Activated naive CD8-positive, alpha-beta T cell treated with anti-CD3 and anti-CD28 coated beads, Interleukin-2, amount 10 ng/mL, durations not matched to agents 7 days and 5 days (primary cell): Measurements from ENCODE around the gene OBSCN. TPM values are rescaled to one million over a fixed set of nuclear protein-coding genes. Genes with fewer than 3 reads are reported as not detected.

Experiments used
- ATAC-seq: fragments of 150-1000 bp; cut with Tn5 transposase; one replicate; pipeline ENCODE4 v1.10.0; 2021; ENCODE audit warnings: low read depth, moderate library complexity
- POLR2A ChIA-PET: fragments of 350-600 bp; sonication (Branson Sonifier 250); formaldehyde crosslinking; loops from one replicate; lab custom pipeline; 2021; ENCODE audit warnings: antibody characterized with exemption; lab: Charles Lee
- DNase-seq: peaks from one replicate; pipeline ENCODE4 v3.0.0; 2021
- H3K27ac Mint-ChIP-seq: one replicate; pipeline ENCODE4 v1.8.0; 2022; ENCODE audit warnings: mild to moderate bottlenecking, mixed read lengths
- H3K27me3 Mint-ChIP-seq: one replicate; pipeline ENCODE4 v1.8.0; 2022; ENCODE audit warnings: mild to moderate bottlenecking, moderate library complexity, mixed read lengths
- H3K36me3 Mint-ChIP-seq: one replicate; pipeline ENCODE4 v1.8.0; 2021; ENCODE audit warnings: mild to moderate bottlenecking, mixed read lengths
- H3K4me1 Mint-ChIP-seq: one replicate; pipeline ENCODE4 v1.8.0; 2021; ENCODE audit warnings: mixed read lengths
- H3K4me3 Mint-ChIP-seq: one replicate; pipeline ENCODE4 v1.8.0; 2022; ENCODE audit warnings: mild to moderate bottlenecking, moderate library complexity, mixed read lengths
- H3K9me3 Mint-ChIP-seq: one replicate; pipeline ENCODE4 v1.8.0; 2021; ENCODE audit warnings: mixed read lengths
- total RNA-seq, 2 experiments: library from RNA; stranded (reverse); gene quantifications; one replicate each; pipeline ENCODE4 v1.2.3, GENCODE V29; 2021

Gene OBSCN
- total RNA-seq, 2 experiments from 2014 or later: 44.3 to 44.7 TPM

DNA sequence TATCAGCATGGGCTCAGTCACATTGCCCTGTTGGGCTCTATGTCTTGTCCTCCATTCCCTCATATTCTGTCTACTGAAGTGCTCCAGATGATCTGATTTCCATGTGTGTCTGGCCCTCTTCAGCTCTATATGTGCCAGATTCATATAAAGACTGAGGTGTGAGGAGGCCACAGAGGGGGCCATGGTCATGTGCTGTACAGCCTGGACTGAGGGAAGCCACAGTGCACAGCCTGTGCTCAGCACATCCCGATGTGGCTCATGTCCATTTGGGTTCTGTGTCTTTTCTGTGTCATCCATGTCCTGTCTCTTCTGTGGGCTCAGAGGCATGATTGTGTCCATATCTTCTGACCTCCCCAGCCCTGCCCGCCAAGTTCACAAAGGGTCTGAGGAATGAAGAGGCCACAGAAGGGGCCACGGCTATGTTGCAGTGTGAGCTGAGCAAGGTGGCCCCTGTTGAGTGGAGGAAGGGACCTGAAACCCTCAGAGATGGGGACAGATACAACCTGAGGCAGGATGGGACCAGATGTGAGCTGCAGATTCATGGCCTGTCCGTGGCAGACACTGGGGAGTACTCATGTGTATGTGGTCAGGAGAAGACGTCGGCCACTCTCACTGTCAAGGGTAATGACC lies 97.0 kb downstream of the OBSCN start:
- H3K9me3 Mint-ChIP-seq: peaks cover 31% of the 10 kb centered on the region
- DNase-seq: no peak
- H3K27me3 Mint-ChIP-seq: no peaks in the 10 kb centered on the region
- peaks cover 32% of the 10 kb centered on the region for H3K36me3 Mint-ChIP-seq
- no peaks in the 10 kb centered on the region for H3K4me1 Mint-ChIP-seq
- no peak overlapping the region for H3K27ac Mint-ChIP-seq
- no peak for ATAC-seq
- H3K4me3 Mint-ChIP-seq: no peak overlapping the region
- POLR2A ChIA-PET: no interaction called here

DNA sequence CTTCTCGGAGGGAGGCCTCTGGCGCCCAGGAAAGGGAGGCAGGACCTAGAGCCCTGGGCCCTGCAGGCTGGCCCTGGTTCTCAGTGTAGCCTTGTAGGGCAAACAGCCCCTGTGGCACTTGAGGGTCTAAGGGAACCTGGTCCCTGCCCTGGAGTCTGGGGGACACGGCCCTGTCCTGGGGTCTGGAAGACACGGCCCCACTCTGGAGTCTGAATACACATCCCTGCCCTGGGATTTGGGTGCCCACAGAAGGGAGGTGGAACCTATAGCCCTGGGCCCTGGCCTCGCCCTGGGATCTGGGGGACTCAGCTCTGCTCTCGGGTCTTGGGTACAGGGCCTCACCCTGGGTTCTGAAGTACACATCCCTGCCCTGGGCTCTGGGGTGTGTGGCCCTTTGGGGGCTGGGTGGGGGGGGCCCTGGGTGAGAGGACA lies 97.9 kb downstream of the OBSCN start:
- H3K9me3 Mint-ChIP-seq: peaks cover 28% of the 10 kb centered on the region
- no peaks in the 10 kb centered on the region for H3K4me1 Mint-ChIP-seq
- H3K4me3 Mint-ChIP-seq: no peak overlapping the region
- H3K27ac Mint-ChIP-seq: no peak overlapping the region
- peaks cover 28% of the 10 kb centered on the region for H3K36me3 Mint-ChIP-seq
- POLR2A ChIA-PET: no interaction called here
- H3K27me3 Mint-ChIP-seq: no peaks in the 10 kb centered on the region
- ATAC-seq (no peak), DNase-seq (no peak)

DNA sequence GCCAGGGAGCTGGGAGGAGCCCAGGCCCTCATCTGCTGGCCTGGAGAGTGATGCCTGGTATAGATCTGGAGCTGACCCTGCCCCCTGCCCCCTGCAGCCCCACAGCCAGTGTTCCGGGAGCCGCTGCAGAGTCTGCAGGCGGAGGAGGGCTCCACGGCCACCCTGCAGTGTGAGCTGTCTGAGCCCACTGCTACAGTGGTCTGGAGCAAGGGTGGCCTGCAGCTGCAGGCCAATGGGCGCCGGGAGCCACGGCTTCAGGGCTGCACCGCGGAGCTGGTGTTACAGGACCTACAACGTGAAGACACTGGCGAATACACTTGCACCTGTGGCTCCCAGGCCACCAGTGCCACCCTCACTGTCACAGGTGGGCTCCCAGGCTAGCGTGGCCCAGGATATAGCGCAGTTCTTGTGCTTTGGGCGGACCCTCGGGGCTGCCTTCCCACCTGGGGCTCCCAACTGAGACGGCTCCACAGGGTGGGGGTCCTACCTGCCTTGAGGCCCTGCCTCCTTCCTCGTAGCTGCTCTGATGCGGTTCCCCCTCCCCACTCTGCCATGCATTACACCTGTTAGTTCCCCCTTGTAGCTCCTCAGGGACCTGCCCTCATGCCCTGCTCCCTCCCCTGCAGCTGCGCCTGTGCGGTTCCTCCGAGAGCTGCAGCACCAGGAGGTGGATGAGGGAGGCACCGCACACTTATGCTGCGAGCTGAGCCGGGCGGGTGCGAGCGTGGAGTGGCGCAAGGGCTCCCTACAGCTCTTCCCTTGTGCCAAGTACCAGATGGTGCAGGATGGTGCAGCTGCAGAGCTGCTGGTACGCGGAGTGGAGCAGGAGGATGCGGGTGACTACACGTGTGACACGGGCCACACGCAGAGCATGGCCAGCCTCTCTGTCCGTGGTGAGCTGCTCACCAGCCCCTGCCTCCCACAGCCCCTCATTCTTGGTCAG lies 98.7 kb downstream of the OBSCN start:
- Mint-ChIP-seq H3K4me3 (no peak overlapping the region), H3K27ac (no peak overlapping the region), H3K9me3 (peaks cover 21% of the 10 kb centered on the region), H3K27me3 (no peaks in the 10 kb centered on the region), H3K4me1 (no peaks in the 10 kb centered on the region), H3K36me3 (peaks cover 22% of the 10 kb centered on the region)
- DNase-seq: peak; percentile 25
- POLR2A ChIA-PET: no interaction called here
- no peak for ATAC-seq

DNA sequence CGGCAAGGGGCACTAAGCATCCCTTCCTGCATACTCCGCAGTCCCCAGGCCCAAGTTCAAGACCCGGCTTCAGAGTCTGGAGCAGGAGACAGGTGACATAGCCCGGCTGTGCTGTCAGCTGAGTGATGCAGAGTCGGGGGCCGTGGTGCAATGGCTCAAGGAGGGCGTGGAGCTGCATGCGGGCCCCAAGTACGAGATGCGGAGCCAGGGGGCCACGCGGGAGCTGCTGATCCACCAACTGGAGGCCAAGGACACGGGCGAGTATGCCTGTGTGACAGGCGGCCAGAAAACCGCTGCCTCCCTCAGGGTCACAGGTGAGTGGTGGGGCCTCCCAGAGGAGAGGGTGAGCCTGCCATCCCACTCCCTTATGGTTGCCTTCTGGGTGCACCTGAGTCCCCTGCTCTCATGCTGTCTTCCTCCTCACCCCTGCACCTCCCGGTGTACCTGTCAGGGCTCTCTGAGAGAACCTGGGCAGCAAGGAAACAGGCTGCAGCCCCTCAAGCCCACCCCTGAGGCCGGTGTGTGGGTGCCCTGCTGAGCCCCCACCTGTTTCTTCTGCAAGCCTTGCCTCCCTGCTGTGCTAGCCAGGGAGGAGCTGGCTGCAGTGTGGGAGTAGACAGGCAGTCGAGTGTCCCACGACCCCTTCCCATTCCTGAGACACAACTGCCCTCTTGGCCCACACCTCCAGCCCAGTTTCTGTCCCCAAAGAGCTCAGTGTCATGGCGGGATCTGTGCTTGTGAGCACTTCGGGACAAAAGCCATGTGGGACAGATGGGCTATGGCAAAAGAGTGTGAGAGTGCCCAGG lies 99.6 kb downstream of the OBSCN start:
- no peak for ATAC-seq
- Mint-ChIP-seq H3K4me1 (no peaks in the 10 kb centered on the region), H3K36me3 (peaks cover 17% of the 10 kb centered on the region), H3K4me3 (no peak overlapping the region), H3K27ac (no peak overlapping the region), H3K27me3 (no peaks in the 10 kb centered on the region), H3K9me3 (peaks cover 16% of the 10 kb centered on the region)
- POLR2A ChIA-PET: no interaction called here
- peak; percentile 25 for DNase-seq

DNA sequence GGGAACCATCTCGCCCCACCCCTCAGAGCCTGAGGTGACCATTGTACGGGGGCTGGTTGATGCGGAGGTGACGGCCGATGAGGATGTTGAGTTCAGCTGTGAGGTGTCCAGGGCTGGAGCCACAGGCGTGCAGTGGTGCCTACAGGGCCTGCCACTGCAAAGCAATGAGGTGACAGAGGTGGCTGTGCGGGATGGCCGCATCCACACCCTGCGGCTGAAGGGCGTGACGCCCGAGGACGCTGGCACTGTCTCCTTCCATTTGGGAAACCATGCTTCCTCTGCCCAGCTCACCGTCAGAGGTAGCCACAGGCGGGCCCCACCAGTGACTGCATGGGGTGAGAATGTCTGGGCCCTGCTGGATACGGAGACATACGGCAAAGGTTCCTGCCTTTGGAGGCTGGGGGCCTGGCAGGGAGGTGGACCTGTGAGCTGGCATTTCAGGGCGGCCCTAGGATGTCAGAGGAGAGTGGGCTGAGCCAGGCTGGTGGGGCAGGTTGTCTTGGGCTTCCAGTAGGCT lies 100.3 kb downstream of the OBSCN start:
- DNase-seq (no peak), ATAC-seq (no peak)
- Mint-ChIP-seq H3K27ac (no peak overlapping the region), H3K9me3 (peaks cover 15% of the 10 kb centered on the region), H3K36me3 (peaks cover 12% of the 10 kb centered on the region), H3K27me3 (no peaks in the 10 kb centered on the region), H3K4me3 (no peak overlapping the region), H3K4me1 (no peaks in the 10 kb centered on the region)
- POLR2A ChIA-PET: no interaction called here

DNA sequence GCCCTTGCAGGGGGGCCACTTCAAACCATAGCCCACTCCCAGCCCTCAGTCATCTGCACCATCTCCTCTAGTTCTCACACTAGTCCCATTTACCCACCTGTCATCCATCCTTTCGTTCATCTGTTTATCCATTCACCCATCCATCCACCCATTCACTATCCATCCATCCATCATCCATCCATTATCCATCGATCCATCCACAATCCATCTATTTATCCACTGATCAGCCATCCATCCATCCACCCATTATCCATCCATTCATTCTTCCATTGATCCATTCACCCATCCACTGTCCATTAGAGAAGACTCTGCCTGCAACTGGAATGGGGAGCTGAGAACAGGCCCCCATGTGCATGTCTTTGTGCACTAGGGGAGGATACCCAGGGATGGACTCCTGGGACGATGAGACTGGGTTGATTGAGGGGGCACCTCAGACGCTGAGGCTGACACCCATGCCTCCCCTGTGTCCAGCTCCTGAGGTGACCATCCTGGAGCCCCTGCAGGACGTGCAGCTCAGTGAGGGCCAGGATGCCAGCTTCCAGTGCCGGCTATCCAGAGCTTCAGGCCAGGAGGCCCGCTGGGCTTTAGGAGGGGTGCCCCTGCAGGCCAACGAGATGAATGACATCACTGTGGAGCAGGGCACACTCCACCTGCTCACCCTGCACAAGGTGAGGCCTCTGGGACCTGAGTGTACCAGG lies 100.9 kb downstream of the OBSCN start:
- peaks cover 8% of the 10 kb centered on the region for H3K36me3 Mint-ChIP-seq
- H3K27me3 Mint-ChIP-seq: no peaks in the 10 kb centered on the region
- H3K9me3 Mint-ChIP-seq: peaks cover 12% of the 10 kb centered on the region
- H3K27ac Mint-ChIP-seq: no peak overlapping the region
- POLR2A ChIA-PET: no interaction called here
- no peaks in the 10 kb centered on the region for H3K4me1 Mint-ChIP-seq
- DNase-seq (peak; percentile 13), ATAC-seq (no peak)
- no peak overlapping the region for H3K4me3 Mint-ChIP-seq

DNA sequence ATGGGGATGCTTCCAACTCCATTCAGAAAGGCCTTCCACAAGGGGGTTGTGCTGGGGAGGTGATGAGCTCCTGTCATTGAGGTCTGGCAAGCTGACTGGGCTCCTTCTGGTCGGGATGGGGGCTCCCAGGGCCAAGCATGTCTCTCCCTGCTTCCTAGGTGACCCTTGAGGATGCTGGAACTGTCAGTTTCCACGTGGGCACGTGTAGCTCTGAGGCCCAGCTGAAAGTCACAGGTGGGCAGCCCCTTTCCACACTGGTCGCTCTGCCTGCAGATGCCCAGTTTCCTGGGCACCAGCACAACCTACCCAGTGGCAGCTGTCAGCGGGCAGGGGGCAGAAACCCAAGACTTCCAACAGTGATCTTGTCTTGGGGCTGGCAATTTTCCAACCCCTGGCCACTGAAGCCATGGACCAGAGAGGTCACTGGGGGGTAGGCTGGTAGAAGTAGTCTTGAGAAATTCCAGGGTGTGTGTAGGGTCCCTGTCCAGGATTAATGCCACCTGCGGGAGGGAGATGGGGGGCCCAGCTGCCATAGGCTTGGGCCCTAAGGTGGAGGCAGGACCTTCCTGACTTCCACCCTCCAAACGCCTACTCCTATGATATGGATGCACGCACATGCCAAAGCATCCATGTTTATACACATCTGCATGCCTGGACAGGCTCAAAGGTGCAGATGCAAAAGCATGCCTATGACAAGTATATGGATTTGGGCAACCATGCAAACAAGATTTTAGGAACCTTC lies 101.7 kb downstream of the OBSCN start:
- peaks cover 10% of the 10 kb centered on the region for H3K9me3 Mint-ChIP-seq
- DNase-seq: peak; percentile 19
- POLR2A ChIA-PET: no interaction called here

DNA sequence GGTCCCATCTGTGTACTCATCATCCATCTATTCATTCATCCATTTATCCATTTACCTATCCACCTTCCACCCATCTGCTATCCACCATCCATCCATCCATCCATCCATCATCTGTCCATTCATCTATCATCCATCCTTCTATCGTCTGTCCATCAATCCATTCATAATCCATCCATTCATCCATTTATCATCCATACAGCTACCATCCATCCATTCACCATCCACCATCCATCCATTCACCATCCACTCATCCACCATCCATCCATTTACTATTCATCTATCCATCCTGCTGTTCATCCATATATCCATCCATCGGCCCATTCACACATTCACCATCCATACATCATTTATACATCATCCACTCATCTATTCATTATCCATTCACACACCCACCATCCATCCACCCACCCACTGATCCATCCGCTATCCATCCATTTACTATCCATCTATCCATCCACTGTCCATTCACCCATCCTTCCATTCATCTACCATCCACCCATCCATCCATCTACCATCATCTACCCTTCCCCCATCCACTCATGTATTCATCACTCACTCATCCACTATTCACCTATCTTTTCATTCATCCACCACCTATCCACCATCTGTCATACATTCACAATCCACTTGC lies 102.4 kb downstream of the OBSCN start:
- DNase-seq: no peak
- POLR2A ChIA-PET: no interaction called here
- no peak for ATAC-seq
- H3K4me3 Mint-ChIP-seq: no peak overlapping the region
- H3K9me3 Mint-ChIP-seq: peaks cover 7% of the 10 kb centered on the region
- H3K27me3 Mint-ChIP-seq: no peaks in the 10 kb centered on the region
- H3K4me1 Mint-ChIP-seq: no peaks in the 10 kb centered on the region
- peaks cover 3% of the 10 kb centered on the region for H3K36me3 Mint-ChIP-seq
- H3K27ac Mint-ChIP-seq: no peak overlapping the region

More for the DNA sequence above, 101.7 kb downstream of the OBSCN start:
- ATAC-seq: no peak
- no peak overlapping the region for H3K27ac Mint-ChIP-seq
- no peaks in the 10 kb centered on the region for H3K27me3 Mint-ChIP-seq
- peaks cover 5% of the 10 kb centered on the region for H3K36me3 Mint-ChIP-seq
- H3K4me1 Mint-ChIP-seq: no peaks in the 10 kb centered on the region
- no peak overlapping the region for H3K4me3 Mint-ChIP-seq

DNA sequence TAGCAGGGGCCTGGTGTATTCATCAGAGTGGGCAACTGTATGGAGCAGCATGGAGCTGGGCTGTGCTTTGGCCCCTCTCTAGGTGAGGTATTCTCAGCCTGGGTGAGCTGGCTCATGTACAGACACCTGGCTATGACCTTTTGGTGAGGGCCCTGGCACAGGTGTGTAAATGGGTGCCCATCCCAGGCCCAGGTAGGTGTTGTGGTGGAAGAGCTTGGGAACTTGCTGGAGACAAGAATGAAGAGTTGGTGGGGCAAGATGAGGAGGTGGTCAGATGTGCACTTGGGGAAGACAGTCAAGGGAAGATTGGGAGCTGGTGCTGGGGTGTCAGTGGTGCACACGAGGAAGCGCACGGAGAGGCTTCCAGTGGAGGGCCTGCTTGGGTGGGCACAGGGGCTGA lies 103.2 kb downstream of the OBSCN start:
- ATAC-seq (no peak), DNase-seq (peak; percentile 10)
- Mint-ChIP-seq H3K27ac (no peak overlapping the region), H3K4me3 (no peak overlapping the region), H3K9me3 (peaks cover 5% of the 10 kb centered on the region), H3K4me1 (no peaks in the 10 kb centered on the region), H3K36me3 (no peaks in the 10 kb centered on the region), H3K27me3 (no peaks in the 10 kb centered on the region)
- POLR2A ChIA-PET: no interaction called here

DNA sequence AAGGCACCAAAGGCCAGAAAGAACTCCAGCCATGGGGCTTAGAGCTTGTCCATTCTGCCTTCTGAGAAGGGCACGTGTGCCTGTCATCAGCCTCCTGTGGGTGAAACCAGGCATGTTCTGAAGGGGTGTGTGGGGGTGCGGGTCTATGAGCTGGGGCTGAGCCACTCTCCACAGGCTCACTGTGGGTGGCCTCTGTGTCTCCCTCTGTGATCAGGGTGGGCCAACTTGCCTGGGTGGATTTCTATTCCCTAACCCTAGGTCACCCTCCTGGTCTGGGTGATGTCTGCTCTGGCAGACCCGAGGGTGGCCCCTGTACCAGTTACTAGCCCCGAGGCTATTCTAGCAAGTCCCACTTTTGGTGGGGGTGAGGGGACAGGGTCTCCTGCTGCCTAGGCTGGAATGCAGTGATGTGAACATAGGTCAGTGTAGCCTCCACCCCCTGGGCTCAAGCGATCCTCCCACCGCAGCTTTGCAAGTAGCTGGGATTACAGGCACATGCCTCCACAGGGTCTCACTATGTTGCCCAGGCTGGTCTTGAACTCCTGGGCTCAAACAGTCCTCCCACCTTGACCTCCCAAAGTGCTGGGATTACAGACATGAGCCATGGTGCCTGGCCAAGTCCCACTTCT lies 104.4 kb downstream of the OBSCN start:
- DNase-seq: peak; percentile 18
- POLR2A ChIA-PET: interaction anchor here (0.6 kb wide), 1 partner anchor 424 kb away, joined by 3 read pairs; no protein-coding TSS in a partner anchor
- Mint-ChIP-seq H3K27ac (no peak overlapping the region), H3K4me3 (no peak overlapping the region), H3K9me3 (peaks cover 5% of the 10 kb centered on the region), H3K36me3 (no peaks in the 10 kb centered on the region), H3K27me3 (no peaks in the 10 kb centered on the region), H3K4me1 (no peaks in the 10 kb centered on the region)
- ATAC-seq: no peak

DNA sequence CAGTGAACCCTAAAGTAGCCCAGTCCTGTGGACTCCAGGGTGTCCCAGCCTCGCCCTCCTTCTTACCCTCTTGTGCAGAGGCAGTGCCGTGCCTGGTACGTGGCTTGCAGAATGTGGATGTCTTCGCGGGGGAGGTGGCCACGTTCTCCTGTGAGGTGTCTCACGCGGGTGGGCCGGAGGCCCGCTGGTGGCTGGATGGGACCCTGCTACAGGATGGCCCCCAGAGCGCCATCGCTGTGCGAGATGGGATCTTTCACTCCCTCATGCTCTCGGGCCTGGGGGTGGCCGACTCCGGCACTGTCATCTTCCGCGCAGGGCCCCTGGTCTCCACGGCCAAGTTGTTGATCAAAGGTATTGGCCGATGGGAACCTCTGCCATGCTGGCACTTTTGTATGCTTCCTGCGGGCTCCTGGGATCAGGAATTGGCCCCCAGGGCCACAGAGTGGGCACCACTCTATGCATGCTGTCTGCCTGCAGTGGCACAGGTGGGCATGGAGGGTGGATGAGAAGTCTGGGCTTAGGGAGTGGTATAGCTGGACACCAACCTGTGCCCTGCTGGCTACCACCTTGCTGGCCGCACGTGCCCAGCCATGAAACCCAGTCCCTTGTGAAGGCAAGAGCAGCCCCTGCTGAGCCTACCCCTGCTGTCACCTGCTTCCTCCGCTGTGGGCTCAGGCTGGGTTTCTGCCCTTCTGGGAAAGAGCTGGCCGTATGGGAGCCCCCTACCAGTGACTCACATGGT lies 105.9 kb downstream of the OBSCN start:
- Mint-ChIP-seq H3K4me1 (no peaks in the 10 kb centered on the region), H3K9me3 (peaks cover 5% of the 10 kb centered on the region), H3K4me3 (no peak overlapping the region), H3K36me3 (no peaks in the 10 kb centered on the region), H3K27me3 (no peaks in the 10 kb centered on the region), H3K27ac (no peak overlapping the region)
- ATAC-seq (no peak), DNase-seq (peak; percentile 19)
- POLR2A ChIA-PET: no interaction called here
